ENCODE results near the gene TMEM187.

DNA sequence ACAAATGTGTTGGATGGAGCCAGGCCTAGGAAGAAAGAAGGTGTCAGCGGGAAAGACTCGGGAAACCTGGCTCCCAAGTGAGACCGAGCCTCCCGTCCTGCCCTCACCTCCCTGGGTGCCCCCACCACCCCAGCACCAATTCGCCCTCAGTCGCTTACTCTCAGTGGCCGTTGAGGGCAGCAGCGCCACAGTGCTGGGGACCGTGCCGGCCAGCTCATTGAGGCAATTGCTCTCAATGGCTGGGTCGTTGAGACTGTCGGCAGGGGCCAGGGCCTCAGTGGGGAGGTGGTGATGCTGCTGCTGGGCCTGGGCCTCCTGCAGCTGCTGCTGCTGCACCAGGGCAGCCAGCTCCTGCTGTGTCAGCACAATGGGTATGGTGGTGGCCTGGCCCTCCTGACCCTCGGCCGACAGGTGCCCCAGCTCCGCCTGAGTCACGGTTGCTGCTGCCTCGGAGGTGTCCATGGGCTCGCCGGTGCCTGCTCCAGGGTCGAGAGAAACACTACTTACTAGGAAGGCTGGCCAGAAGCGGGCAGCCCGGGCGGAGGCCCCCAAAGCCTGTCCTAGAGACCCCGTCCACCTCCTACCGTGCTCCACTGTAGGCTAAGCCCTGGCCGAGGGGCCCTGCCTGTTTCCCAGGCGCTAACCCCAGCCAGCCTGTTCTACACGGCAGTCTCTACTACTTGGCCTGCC is 20.7 kb upstream of the TMEM187 start:
- no peak for TF ChIP-seq POLR2A (IDR thresholded peaks at IDR 0.05)
- TF ChIP-seq, protein P1, sequence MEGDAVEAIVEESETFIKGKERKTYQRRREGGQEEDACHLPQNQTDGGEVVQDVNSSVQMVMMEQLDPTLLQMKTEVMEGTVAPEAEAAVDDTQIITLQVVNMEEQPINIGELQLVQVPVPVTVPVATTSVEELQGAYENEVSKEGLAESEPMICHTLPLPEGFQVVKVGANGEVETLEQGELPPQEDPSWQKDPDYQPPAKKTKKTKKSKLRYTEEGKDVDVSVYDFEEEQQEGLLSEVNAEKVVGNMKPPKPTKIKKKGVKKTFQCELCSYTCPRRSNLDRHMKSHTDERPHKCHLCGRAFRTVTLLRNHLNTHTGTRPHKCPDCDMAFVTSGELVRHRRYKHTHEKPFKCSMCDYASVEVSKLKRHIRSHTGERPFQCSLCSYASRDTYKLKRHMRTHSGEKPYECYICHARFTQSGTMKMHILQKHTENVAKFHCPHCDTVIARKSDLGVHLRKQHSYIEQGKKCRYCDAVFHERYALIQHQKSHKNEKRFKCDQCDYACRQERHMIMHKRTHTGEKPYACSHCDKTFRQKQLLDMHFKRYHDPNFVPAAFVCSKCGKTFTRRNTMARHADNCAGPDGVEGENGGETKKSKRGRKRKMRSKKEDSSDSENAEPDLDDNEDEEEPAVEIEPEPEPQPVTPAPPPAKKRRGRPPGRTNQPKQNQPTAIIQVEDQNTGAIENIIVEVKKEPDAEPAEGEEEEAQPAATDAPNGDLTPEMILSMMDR (IDR thresholded peaks at IDR 0.05): no peak
- TF ChIP-seq EP300 (IDR thresholded peaks at IDR 0.05): no peak

Data from ovary (tissue), 3 donors.